SK-N-SH treated with all-trans-retinoic acid at 6 μM for 48 hours (cell line): ENCODE results near the gene PSG1.
"Not testable (repeated sequence)": the region's sequence is repeated elsewhere in the genome, so short reads cannot be mapped to it uniquely, and the experiment has no call there.

Experiments used
- ATAC-seq: fragments of 200-7000 bp; cut with Tn5 transposase; 3 replicates; pipeline ENCODE4 v1.9.1; 2020; ENCODE audit warnings: mild to moderate bottlenecking, moderate library complexity
- ESRRG ChIP-seq: fragments of 250-450 bp; sonication (Bioruptor Pico); IDR thresholded peaks from 2 replicates; pipeline ENCODE4 v1.6.1; 2021; ENCODE audit warnings: mild to moderate bottlenecking
- PPARA ChIP-seq: fragments of 250-450 bp; sonication (Bioruptor Pico); IDR thresholded peaks from 2 replicates; pipeline ENCODE4 v1.5.0; 2020; ENCODE audit warnings: mild to moderate bottlenecking, borderline replicate concordance
- SNAI2 ChIP-seq: fragments of 250-450 bp; sonication (Bioruptor Pico); IDR thresholded peaks from 2 replicates; pipeline ENCODE4 v1.5.0; 2020; ENCODE audit warnings: mild to moderate bottlenecking, moderate library complexity
- ZFP30 ChIP-seq: fragments of 450-650 bp; formaldehyde crosslinking; IDR thresholded peaks from 2 replicates; pipeline ENCODE4 v1.5.0; 2022; ENCODE audit warnings: mild to moderate bottlenecking, moderate library complexity
- ZNF70 ChIP-seq: fragments of 450-650 bp; formaldehyde crosslinking; IDR thresholded peaks from 2 replicates; pipeline ENCODE4 v1.5.0; 2020; ENCODE audit warnings: mild to moderate bottlenecking, moderate library complexity
- TF ChIP-seq, protein P1 (sequence below): fragments of 250-450 bp; sonication (Bioruptor Pico); IDR thresholded peaks from 2 replicates; pipeline ENCODE4 v1.8.0; 2020; ENCODE audit warnings: mild to moderate bottlenecking, moderate library complexity, borderline replicate concordance

The PSG1 gene

DNA sequence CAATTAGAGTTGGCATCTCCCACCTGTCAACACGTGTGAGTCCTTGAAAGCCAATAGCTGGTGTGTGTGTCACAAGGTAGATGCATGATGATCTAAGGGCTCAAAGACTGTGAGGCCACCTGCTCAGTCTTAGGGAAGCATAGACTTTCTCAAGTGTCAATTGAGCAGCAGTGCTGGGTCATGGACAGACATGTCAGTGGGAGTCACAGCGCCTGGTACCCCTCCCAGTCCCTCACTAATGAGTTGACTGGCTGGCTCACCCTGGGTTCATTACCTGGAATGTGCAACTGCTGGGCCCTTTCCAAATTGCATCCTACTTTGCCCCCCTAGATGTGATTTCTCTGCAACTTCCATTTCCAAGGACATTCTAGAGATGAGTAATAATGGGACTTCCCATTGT, 47.3 kb upstream of the PSG1 start (continued):
- TF ChIP-seq, protein P1, sequence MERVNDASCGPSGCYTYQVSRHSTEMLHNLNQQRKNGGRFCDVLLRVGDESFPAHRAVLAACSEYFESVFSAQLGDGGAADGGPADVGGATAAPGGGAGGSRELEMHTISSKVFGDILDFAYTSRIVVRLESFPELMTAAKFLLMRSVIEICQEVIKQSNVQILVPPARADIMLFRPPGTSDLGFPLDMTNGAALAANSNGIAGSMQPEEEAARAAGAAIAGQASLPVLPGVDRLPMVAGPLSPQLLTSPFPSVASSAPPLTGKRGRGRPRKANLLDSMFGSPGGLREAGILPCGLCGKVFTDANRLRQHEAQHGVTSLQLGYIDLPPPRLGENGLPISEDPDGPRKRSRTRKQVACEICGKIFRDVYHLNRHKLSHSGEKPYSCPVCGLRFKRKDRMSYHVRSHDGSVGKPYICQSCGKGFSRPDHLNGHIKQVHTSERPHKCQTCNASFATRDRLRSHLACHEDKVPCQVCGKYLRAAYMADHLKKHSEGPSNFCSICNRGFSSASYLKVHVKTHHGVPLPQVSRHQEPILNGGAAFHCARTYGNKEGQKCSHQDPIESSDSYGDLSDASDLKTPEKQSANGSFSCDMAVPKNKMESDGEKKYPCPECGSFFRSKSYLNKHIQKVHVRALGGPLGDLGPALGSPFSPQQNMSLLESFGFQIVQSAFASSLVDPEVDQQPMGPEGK (CRISPR knock-in tag) = no peak
- TF ChIP-seq, all 23 proteins: peak for 0

DNA sequence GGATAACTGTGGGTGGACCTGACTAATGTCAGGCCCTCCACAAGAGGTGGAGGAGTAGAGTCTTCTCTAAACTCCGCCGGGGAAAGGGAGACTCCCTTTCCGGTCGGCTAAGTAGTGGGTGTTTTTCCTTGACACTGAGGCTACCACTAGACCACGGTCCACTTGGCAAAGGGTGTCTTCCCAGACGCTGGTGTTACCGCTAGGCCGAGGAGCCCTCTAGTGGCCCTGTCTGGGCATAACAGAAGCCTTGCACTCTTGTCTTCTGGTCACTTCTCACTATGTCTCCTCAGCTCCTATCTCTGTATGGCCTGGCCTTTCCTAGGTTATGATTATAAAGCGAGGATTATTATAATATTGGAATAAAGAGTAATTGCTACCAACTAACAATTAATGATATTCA, 43.6 kb upstream of the PSG1 start:
- ATAC-seq = not testable (repeated sequence)

DNA sequence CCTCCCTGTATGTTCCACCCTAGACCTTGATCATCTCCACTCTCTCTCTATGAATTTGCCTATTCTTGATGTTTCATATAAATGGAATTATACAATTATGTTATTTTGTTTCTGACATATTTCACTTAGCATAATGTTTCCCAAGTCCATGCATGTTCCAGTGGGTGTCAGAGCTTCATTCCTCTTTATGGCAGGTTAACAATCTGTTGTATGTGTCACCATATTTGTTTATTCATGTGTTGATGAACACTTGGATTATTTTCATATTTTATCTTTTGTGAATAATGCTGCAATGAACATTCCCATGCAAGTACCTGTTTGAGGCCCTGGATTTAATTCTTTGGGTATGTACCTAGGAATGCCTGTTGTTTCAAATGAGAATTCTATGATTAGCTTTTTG, 41.5 kb upstream of the PSG1 start:
- ATAC-seq = not testable (repeated sequence)

DNA sequence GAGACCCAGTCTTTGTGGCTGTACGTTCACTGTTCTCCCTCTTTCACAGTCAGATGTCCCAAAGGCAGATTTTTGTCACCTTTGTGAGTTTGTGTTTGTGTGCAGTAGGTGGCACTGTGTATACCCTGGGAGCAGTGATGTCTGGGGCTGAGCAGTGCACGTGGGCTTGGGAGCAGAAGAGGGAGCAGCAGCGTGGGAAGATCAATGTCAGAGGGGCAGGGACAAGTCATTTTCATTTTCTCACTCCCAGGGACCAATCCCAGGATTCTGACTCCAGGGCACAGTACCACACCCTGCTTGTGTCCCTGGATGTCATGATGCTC, 40.2 kb upstream of the PSG1 start:
- TF ChIP-seq ZNF70 (CRISPR knock-in tag) (no peak), PPARA (CRISPR knock-in tag) (no peak), ZFP30 (CRISPR knock-in tag) (no peak), SNAI2 (CRISPR knock-in tag) (no peak), ESRRG (CRISPR knock-in tag) (no peak)
- TF ChIP-seq, protein P1 (CRISPR knock-in tag) = no peak
- no peak for ATAC-seq

DNA sequence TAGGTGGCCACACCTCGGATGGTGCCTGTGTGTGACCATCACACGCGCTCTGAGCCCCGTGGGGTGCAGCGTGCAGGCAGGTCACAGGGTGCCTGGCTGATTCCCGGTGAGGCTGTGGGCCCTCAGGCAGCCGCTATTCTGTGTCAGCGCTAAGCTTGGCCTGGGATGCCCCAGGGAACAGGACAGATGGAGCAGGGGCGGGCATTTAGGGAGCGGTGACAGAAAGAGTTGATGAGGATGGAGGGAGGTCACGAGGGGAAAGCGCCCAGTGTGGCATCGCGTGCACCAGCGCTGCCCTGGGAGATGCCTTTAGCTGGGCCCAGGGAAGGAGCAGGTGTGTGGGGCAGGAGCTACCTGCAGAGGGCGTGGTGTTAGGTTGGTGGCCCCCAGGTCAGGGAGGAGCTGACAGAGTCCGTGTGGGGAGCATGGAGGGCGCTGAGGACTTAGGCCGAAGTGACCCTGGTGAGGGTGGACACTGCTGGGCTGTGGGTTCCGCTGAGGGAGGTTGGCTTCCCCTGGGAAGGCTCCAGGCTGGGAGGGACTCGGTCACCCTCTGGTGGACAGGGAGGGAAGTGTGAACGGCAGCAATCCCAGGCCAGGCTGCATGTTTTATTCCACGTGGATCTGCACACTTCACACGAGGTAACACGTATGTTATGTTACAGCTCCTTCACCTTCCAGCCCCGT, 39.7 kb upstream of the PSG1 start:
- not testable (repeated sequence) for ATAC-seq

DNA sequence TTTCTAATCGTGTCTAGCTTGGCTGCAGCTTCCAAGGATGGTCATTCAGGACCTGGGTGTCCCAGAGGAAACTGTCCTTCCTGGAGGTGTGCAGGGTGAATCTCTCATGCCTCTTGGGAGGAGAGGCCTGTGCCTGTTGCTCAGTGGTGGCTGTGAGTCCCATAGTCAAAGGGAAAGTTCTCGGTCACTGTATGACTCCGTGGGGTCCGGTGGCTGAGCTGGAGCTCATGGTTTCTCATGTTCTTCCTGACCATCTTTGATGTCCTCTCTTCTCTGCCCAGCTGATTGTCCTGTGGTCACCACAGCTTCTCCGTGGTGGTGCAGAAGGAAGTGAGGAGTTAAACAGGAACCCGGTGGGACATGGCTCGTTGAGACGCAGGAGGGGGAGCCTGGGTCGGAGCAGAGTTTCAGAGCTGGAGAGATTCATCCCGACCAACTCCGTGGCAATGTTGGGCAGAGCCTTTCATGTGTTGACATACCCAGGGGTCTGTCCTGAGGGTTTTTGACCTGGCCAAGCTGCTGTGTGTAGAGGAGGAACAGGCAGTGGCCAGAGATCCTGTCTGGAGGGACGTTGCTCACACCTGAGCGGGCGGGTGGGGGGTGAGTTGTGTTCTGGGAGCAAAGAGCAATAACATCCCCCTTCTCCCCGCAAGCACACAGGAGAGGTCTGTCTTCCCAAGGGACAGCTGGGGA, 39.0 kb upstream of the PSG1 start:
- not testable (repeated sequence) for ATAC-seq

DNA sequence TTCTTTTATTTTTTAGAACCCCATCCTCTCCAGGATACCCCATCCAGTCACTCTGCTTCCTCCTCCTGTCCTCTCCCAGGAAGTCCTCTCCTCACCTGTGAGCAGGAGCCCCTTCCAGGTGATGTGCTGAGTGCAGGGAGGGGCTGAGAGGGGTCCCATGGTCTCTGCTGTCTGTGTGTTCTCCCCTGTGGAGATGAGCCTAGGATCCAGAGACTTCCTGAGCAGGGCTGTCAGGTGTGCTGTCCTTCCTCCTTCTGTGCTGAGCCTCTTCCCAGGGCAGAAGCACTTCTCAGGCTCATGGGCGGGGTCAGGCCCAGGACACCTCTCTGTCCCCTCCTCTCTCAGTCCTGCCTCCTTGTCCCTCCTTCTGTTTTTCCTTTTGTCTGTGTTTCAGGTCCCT, 38.1 kb upstream of the PSG1 start, which contains the start of gene PSG6:
PSG6 (minus strand) TSS at position 261 of the 400 bp plus-strand sequence; CDS start at position 159, 102 bp downstream.
- not testable (repeated sequence) for ATAC-seq

DNA sequence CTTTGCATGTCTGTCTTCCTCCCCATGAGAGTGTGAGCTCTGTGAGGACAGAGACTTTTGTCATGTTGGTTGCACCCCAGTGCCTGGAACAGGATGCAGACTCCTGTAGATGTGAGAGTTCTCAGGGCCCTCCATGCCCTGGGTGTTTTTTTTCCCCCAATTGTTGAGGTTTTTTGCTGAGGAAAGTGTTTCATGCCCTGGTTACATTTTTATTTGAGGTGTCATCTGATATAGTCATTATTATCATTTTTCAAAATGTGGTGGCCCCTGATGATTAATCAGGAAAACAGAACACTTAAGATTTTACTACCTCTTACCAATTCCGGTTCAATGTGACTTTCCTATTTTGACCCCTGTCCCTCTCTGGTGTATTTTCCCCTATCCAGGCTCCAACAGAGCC, 37.4 kb upstream of the PSG1 start:
- ATAC-seq = not testable (repeated sequence)

DNA sequence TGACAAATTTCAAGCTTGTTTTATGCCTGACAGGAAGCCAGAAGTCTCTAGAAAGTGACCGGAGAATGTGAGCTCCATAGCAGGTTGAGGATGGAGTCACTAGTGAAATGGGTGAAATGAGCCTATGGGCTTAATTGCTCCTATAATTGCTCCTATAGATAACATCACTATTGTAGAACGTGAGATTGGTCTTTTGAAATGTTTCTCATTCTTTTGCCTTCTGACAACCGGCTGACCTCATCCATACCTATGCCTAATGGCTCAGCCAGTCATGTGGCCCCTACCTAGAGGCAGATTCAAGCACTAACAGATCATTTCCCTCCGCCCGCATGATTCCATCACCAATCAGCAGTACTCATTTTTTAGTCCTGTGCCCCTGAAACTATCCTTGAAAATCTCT, 34.0 kb upstream of the PSG1 start:
- not testable (repeated sequence) for ATAC-seq

DNA sequence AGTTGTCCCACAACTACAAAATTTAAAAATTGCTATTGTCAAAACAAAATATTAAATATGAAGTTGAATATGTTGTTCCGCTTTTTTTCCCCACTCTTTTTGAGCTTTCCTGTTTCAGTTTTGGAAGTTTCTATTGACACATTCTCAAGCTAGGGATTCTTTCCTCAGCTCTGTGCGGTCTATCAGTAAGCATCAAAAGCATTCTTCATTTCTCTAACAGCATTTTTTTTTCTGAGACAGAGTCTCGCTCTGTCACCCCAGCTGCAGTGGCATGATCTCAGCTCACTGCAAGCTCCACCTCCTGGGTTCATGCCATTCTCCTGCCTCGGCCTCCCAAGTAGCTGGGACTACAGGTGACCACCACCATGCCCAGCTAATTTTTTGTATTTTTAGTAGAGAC, 33.4 kb upstream of the PSG1 start:
- ATAC-seq = not testable (repeated sequence)

DNA sequence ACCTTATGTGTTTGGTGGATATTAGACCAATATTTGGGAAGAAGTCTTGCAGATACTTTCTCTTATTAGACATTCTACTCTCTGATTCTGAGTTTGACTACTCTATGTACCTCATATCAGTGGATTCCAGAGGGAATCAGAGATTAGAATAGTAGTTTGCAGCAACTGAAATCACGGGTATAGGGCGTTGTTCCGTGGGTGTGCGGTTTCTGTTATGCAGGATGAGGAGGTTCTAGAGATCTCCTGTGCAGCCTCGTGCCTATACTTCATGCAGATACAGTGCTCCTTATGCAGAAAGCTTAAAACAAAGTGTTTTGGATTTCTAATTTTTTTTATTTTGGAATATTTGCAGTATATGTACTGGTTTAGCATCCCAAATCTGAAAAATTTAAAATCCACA, 32.2 kb upstream of the PSG1 start:
- not testable (repeated sequence) for ATAC-seq

DNA sequence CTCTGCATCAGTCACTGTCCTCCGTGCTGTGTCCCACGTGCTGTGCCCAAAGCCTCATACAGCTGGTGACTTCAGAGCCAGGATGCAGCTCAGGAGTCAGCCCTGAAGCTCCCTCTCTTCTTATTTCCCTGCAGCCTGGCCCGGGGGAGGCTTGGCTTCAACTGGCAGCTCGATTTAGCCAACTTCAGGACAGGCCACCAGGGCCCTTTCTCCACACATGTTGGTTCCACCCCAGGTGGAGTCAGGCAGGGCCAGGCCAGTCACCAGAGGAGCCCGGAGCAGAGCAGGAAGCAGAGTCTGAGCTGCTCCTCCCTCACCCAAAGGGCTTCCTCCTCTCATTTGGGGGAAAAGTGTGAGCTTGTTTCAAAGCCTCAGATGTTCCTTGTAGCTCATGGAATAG, 26.6 kb upstream of the PSG1 start:
- ATAC-seq = not testable (repeated sequence)

DNA sequence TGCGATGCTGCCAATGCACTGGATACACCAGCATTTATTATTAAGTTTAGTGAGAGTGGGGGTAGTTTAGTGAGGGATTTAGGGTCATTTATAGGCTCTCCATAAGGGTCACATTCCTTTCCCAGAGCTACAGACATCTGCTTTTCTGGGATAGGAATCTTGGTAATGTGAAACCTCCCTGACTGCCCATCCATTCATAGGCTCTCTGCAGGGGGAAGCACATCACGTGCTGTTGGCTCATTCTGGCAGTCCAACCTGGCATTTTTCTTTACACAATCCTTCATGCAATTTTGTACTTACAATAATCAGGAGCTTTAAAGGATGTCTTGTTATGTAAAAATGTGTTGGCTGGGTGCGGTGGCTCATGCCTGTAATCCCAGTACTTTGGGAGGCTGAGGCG, 21.0 kb upstream of the PSG1 start:
- not testable (repeated sequence) for ATAC-seq

DNA sequence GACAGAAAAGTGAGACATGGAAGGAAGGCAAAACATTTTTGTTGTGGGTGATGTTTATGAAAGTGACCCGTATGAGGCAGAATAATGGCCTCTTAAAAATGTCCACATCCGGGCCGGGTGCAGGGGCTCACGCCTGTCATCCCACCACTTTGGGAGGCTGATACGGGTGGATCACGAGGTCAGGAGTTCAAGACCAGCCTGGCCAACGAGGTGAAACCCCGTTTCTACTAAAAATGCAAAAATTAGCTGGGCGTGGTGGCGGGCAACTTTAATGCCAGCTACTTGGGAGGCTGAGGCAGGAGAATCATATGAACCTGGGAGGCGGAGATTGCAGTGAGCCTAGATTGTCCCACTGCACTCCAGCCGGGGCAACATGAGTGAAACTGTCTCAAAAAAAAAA, 20.2 kb upstream of the PSG1 start:
- ATAC-seq = not testable (repeated sequence)

DNA sequence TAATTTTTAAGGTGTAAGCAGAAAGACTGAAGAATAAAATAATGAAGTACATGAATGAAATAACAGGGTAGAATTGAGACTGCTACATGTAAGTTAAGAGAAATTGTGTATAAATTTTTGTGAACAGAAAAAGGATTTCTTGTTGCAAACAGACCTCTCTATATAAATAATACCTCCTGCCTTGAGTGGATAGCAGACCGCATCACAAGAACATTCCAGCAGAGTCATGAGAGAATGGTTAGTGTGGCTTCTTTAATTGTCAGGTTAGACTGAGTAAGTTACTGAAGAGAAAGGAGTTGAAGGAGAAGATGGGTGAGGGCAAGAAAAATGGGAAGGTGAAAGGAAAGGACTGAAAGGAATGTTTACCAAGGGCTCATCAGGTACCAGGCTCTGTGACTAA, 19.6 kb upstream of the PSG1 start:
- not testable (repeated sequence) for ATAC-seq
